ENCODE measurements around the gene ANAPC2.

GRCh38 chr9:137160054-137160425 lies 28.3 kb downstream of the ANAPC2 start:
- TF ChIP-seq, protein P1, sequence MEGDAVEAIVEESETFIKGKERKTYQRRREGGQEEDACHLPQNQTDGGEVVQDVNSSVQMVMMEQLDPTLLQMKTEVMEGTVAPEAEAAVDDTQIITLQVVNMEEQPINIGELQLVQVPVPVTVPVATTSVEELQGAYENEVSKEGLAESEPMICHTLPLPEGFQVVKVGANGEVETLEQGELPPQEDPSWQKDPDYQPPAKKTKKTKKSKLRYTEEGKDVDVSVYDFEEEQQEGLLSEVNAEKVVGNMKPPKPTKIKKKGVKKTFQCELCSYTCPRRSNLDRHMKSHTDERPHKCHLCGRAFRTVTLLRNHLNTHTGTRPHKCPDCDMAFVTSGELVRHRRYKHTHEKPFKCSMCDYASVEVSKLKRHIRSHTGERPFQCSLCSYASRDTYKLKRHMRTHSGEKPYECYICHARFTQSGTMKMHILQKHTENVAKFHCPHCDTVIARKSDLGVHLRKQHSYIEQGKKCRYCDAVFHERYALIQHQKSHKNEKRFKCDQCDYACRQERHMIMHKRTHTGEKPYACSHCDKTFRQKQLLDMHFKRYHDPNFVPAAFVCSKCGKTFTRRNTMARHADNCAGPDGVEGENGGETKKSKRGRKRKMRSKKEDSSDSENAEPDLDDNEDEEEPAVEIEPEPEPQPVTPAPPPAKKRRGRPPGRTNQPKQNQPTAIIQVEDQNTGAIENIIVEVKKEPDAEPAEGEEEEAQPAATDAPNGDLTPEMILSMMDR (IDR thresholded peaks at IDR 0.05; ENCODE audit: low read length): no peak
- TF ChIP-seq EZH2phosphoT487 (IDR thresholded peaks at IDR 0.05; ENCODE audit: low read length): no peak

Data from MM.1S (cell line).